ENCODE data around the gene PDCD2.

GRCh38 chr6:170590725-170591124, 6.3 kb upstream of the PDCD2 start:
- TF ChIP-seq CTCF (conservative IDR thresholded peaks at IDR 0.05) (no peak), EZH2 (IDR thresholded peaks at IDR 0.05; ENCODE audit: low read depth) (no peak)

All from PC-9 (cell line).